Transverse colon (tissue), 4 donors: ENCODE results near the gene SHISA9. TPM values are rescaled to one million over a fixed set of nuclear protein-coding genes. Genes with fewer than 3 reads are reported as not detected.

ENCODE experiments used
- DNase-seq: peaks from one replicate; pipeline ENCODE4 v3.0.0-alpha.2; 2019
- H3K27ac ChIP-seq, 4 donors: fragments of 200-600 bp; sonication (generic); 2 replicates each; pipeline ENCODE4 v1.5.1; 2016 to 2018; ENCODE audit warnings: inconsistent platforms in 4 of 4
- H3K27me3 ChIP-seq: fragments of 200-600 bp; sonication (generic); 2 replicates; pipeline ENCODE4 v1.5.1; 2017; ENCODE audit warnings: inconsistent platforms
- H3K36me3 ChIP-seq, 4 donors: fragments of 200-600 bp; sonication (generic); 2 replicates each; pipeline ENCODE4 v1.5.1; 2017 to 2019; ENCODE audit warnings: inconsistent platforms in 4 of 4
- H3K4me1 ChIP-seq, 4 donors: fragments of 200-600 bp; sonication (generic); 2 replicates each; pipeline ENCODE4 v1.5.1; 2017 to 2020; ENCODE audit warnings: inconsistent platforms in 4 of 4
- H3K4me3 ChIP-seq, 4 donors: fragments of 200-600 bp; sonication (generic); 1 replicate in 1 of 4; 2 replicates in 3 of 4; pipeline versions ENCODE4 v1.5.1 to v1.6.1; 2017 to 2019; ENCODE audit warnings: inconsistent platforms in 4 of 4
- H3K9me3 ChIP-seq, 2 donors: fragments of 200-600 bp; sonication (generic); 2 replicates each; pipeline ENCODE4 v1.5.1; 2017 to 2019; ENCODE audit warnings: inconsistent platforms in 2 of 2
- CTCF ChIP-seq, 5 experiments: fragments of 200-600 bp in 3 of 5; fragments of 450-650 bp in 2 of 5; sonication (generic) in 3 of 5; IDR thresholded peaks; 1 replicate in 2 of 5; 2 replicates in 3 of 5; pipeline ENCODE4 v1.5.1; 2016 to 2017; ENCODE audit warnings: antibody characterized with exemption in 5 of 5, inconsistent platforms in 3 of 5, mild to moderate bottlenecking in 2 of 5, moderate library complexity in 1 of 5
- EP300 ChIP-seq: sonication (generic); formaldehyde crosslinking; IDR thresholded peaks from one replicate; pipeline ENCODE4 v1.6.1; 2017; ENCODE audit warnings: antibody characterized with exemption, low read depth
- POLR2A ChIP-seq: fragments of 450-650 bp; IDR thresholded peaks from one replicate; pipeline ENCODE4 v1.6.1; 2016; ENCODE audit warnings: antibody characterized with exemption, mild to moderate bottlenecking, moderate library complexity
- POLR2AphosphoS5 ChIP-seq, 3 donors: sonication (generic); formaldehyde crosslinking; IDR thresholded peaks; one replicate each; pipeline ENCODE4 v1.6.1; 2016; ENCODE audit warnings: antibody characterized with exemption in 3 of 3
- WGBS, 2 donors: methylation state at CpG; one replicate each; pipeline ENCODE4 v1.1.5; 2018; ENCODE audit warnings: low coverage in 1 of 2; 5-methylcytosine and 5-hydroxymethylcytosine counted together
- in situ Hi-C, 4 donors: fragments of 200-750 bp; cut with MboI; loops; one replicate each; pipeline versions ENCODE4 v1.15.0 to v1.15.1; 2017; ENCODE audit warnings: low sequenced_read_pairs in 3 of 4, low pct_ligation_motif_present in 1 of 4, low pct_unique_long_range_greater_than_20kb in 1 of 4
- intact Hi-C: fragments of 100-400 bp; cut with DNase I; formaldehyde crosslinking; loops from one replicate; pipeline ENCODE4 v1.15.1; 2023; ENCODE audit warnings: low total_unique reads
- total RNA-seq, 4 donors: library from RNA; depleted of rRNA; stranded (reverse); fragments of >200 nt; gene quantifications; one replicate each; pipeline ENCODE4 v1.1.0, GENCODE V29; 2016

Gene SHISA9
- total RNA-seq, 4 donors from 2014 or later: 1.3 to 37.6 (median 2.1) TPM

DNA sequence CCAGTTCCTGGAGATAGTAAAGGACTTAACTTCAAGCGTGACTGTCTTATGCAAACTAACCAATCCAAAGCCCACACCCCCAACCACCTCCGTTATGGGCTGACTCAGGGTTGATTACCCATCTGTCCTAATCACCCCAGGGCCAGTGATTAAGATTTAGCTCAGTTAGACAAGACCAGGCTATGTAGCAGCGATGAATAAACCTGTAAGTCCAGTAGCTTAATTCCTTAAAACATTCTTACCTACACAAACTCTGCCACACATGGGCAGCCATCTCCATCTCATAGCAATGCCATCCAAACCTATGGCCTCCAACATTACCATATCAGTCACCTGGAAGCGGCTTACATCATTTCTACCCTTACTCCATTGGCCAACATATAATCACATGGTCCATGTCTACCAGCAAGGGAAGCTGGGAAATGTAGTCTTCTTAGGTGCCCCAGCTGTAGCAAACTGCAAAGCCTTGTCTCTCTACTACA, 266.7 kb downstream of the SHISA9 start:
- no peak for DNase-seq
- Histone ChIP-seq H3K9me3 (peaks cover 3 to 6% of the 10 kb centered on the region in 2 donors), H3K27me3 (no peaks in the 10 kb centered on the region), H3K36me3 (no peaks in the 10 kb centered on the region), H3K4me1 (no peaks in the 10 kb centered on the region), H3K4me3 (no peak overlapping the region), H3K27ac (no peak overlapping the region)
- TF ChIP-seq EP300: no peak
- TF ChIP-seq POLR2AphosphoS5 (IDR thresholded peaks at IDR 0.05): no peak
- TF ChIP-seq CTCF (IDR thresholded peaks at IDR 0.05): no peak
- TF ChIP-seq POLR2A: no peak
- WGBS, 2 donors: 67% methylated on average over 4 of the region's 4 CpGs; no CpG with 5 or more reads in 1 of the 2 donors
- in situ Hi-C loops (no loop called here), intact Hi-C loops (no loop called here)

DNA sequence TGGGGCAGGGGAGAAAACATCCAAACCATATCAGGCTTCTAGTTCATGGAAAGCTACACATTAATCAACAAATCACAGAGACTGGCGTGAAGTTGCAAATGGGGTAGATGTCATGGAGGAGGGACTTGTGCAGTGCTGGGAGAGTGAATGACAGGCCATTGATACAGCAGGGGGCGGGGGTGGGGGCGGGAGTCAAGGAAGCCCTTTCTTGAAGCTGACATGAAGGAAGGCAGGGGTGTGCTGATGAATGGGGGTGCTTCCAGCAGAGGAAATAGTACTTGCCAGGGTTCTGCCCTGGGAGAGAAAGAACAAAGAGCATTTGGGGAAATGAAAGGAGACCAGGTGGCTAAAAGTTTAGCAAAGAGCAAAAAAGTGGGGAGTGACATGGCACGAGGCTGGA, 269.9 kb downstream of the SHISA9 start:
- no peak for DNase-seq
- TF ChIP-seq CTCF (IDR thresholded peaks at IDR 0.05) (no peak), POLR2AphosphoS5 (IDR thresholded peaks at IDR 0.05) (no peak)
- H3K9me3 ChIP-seq: no peaks in the 10 kb centered on the region
- intact Hi-C loops (no loop called here), in situ Hi-C loops (no loop called here)
- no peaks in the 10 kb centered on the region for H3K27me3 ChIP-seq
- WGBS, 2 donors: 14 to 29% methylated on average over 1 to 4 of the region's 4 CpGs
- no peaks in the 10 kb centered on the region for H3K36me3 ChIP-seq
- H3K27ac ChIP-seq: no peak overlapping the region
- no peak overlapping the region for H3K4me3 ChIP-seq
- H3K4me1 ChIP-seq: no peaks in the 10 kb centered on the region

DNA sequence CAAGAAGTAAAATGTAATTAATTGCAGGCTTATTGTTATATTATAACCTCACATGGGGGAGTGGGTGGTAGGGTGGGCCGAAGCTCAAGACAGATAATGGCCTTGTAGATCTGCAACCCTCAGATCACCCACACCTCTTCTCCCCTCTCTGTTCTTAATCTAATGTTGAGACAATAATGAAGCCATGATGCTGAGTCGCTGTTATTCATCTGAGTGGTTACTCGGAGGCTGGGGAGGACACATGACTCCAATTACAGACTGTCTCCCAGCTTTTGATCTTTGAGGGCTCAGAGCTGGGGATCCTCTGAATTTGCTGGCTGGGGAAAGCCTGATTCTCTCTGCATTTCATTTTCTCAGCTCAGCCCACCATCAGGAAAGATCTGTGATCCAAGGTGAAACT, 275.3 kb downstream of the SHISA9 start:
- 72 to 75% methylated on average over 3 of the region's 3 CpGs for WGBS, 2 donors
- Histone ChIP-seq H3K27ac (no peak overlapping the region), H3K9me3 (no peaks in the 10 kb centered on the region), H3K27me3 (no peaks in the 10 kb centered on the region), H3K36me3 (no peaks in the 10 kb centered on the region), H3K4me1 (no peaks in the 10 kb centered on the region), H3K4me3 (no peak overlapping the region)
- no peak for TF ChIP-seq EP300
- no peak for TF ChIP-seq CTCF (IDR thresholded peaks at IDR 0.05)
- TF ChIP-seq POLR2A: no peak
- no peak for TF ChIP-seq POLR2AphosphoS5 (IDR thresholded peaks at IDR 0.05)
- intact Hi-C loops (no loop called here), in situ Hi-C loops (no loop called here)
- DNase-seq: no peak

GRCh38 chr16:13178318-13178717, 276.9 kb downstream of the SHISA9 start:
- TF ChIP-seq CTCF (IDR thresholded peaks at IDR 0.05) (no peak), POLR2A (no peak), EP300 (no peak), POLR2AphosphoS5 (IDR thresholded peaks at IDR 0.05) (no peak)
- no peak overlapping the region for H3K27ac ChIP-seq
- intact Hi-C loops (no loop called here), in situ Hi-C loops (no loop called here)
- H3K4me1 ChIP-seq: no peaks in the 10 kb centered on the region
- no peaks in the 10 kb centered on the region for H3K27me3 ChIP-seq
- 14 to 43% methylated on average over 5 to 8 of the region's 8 CpGs for WGBS, 2 donors
- H3K9me3 ChIP-seq: peaks cover 0 to 1% of the 10 kb centered on the region in 2 donors
- DNase-seq: no peak
- no peaks in the 10 kb centered on the region for H3K36me3 ChIP-seq
- no peak overlapping the region for H3K4me3 ChIP-seq
